KMS-11 (cell line): ENCODE measurements around the gene DOK4.

Experiments used
- H2AFZ ChIP-seq: fragments of 200-600 bp; sonication (generic); 2 replicates; pipeline ENCODE4 v1.6.1; 2016; ENCODE audit warnings: antibody characterized with exemption, mixed run types, low read depth
- H3K27ac ChIP-seq: fragments of 200-600 bp; sonication (generic); 2 replicates; pipeline ENCODE4 v1.6.1; 2016; ENCODE audit warnings: mild to moderate bottlenecking, mixed run types
- H3K27me3 ChIP-seq: fragments of 200-600 bp; sonication (generic); 2 replicates; pipeline ENCODE4 v1.6.1; 2017; ENCODE audit warnings: mild to moderate bottlenecking, low read depth, mixed run types, moderate library complexity; ENCODE audit not compliant: insufficient read depth
- H3K36me3 ChIP-seq: fragments of 200-600 bp; sonication (generic); 2 replicates; pipeline ENCODE4 v1.6.1; 2017; ENCODE audit warnings: mild to moderate bottlenecking, mixed run types; ENCODE audit not compliant: insufficient read depth
- H3K4me1 ChIP-seq: fragments of 200-600 bp; sonication (generic); 2 replicates; pipeline ENCODE4 v1.6.1; 2016; ENCODE audit warnings: mild to moderate bottlenecking, low read depth, mixed run types; ENCODE audit not compliant: poor library complexity, severe bottlenecking
- H3K4me2 ChIP-seq: fragments of 200-600 bp; sonication (generic); 2 replicates; pipeline ENCODE4 v1.7.0; 2016; ENCODE audit warnings: mild to moderate bottlenecking, mixed run types
- H3K4me3 ChIP-seq: fragments of 200-600 bp; sonication (generic); IDR thresholded peaks from 2 replicates; pipeline ENCODE4 v1.6.1; 2017; ENCODE audit warnings: low read depth, low read length, mixed read lengths; ENCODE audit not compliant: insufficient read depth
- H3K79me2 ChIP-seq: fragments of 200-600 bp; sonication (generic); 2 replicates; pipeline ENCODE4 v1.6.1; 2016; ENCODE audit warnings: low read depth, mixed run types; ENCODE audit not compliant: insufficient read depth
- H3K9ac ChIP-seq: fragments of 200-600 bp; sonication (generic); 2 replicates; pipeline ENCODE4 v1.6.1; 2016; ENCODE audit warnings: mild to moderate bottlenecking, mixed run types
- H4K20me1 ChIP-seq: fragments of 200-600 bp; sonication (generic); 2 replicates; pipeline ENCODE4 v1.6.1; 2016; ENCODE audit warnings: mild to moderate bottlenecking, mixed run types; ENCODE audit not compliant: insufficient read depth
- CTCF ChIP-seq: fragments of 200-600 bp; sonication (generic); conservative IDR thresholded peaks from 2 replicates; pipeline ENCODE4 v1.6.1; 2017; ENCODE audit warnings: low read depth, mild to moderate bottlenecking, antibody characterized with exemption, low read length, moderate library complexity, mixed read lengths

The DOK4 gene

DNA sequence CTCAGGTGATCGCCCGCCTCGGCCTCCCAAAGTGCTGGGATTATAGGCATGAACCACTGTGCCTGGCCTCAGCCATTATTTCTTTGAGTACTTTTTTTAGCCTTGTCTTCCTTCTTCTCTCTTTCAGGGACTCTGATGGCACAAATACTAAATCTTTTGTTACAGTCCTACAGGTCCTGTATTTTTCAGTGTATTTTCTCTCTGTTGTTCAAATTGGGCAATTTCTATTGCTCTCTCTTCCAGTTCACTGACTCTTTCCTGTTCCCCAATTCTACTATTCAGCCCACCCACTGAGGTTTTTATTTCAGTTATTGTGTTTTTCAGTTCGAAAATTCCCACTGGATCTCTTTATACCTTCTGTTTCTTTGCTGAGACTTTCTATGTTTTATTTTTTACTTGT is 7.5 kb upstream of the DOK4 start:
- no peak for TF ChIP-seq CTCF
- Histone ChIP-seq H3K4me2 (no peak overlapping the region), H2AFZ (no peak overlapping the region), H3K4me3 (no peak overlapping the region), H3K36me3 (no peaks in the 10 kb centered on the region), H3K27ac (no peak overlapping the region), H3K4me1 (peaks cover 16% of the 10 kb centered on the region), H3K79me2 (no peaks in the 10 kb centered on the region), H3K27me3 (no peaks in the 10 kb centered on the region), H4K20me1 (no peaks in the 10 kb centered on the region), H3K9ac (no peak overlapping the region)

- Histone ChIP-seq H3K27ac (no peak overlapping the region), H3K27me3 (no peaks in the 10 kb centered on the region), H3K4me3 (no peak overlapping the region), H2AFZ (no peak overlapping the region), H3K9ac (no peak overlapping the region), H3K36me3 (no peaks in the 10 kb centered on the region), H3K79me2 (no peaks in the 10 kb centered on the region), H4K20me1 (no peaks in the 10 kb centered on the region), H3K4me1 (peaks cover 42% of the 10 kb centered on the region), H3K4me2 (no peak overlapping the region)
- TF ChIP-seq CTCF: no peak
Measured at GRCh38 chr16:57489229-57489628, 2.9 kb upstream of the DOK4 start.

GRCh38 chr16:57486858-57487834 is 853 bp upstream of the DOK4 start:
- peak overlapping the region; percentile 50 for H3K27ac ChIP-seq
- H3K4me3 ChIP-seq: no peak overlapping the region
- H3K4me2 ChIP-seq: peak overlapping the region; percentile 53

More at GRCh38 chr16:57486858-57487834, 853 bp upstream of the DOK4 start:
- no peak for TF ChIP-seq CTCF
- Histone ChIP-seq H4K20me1 (no peaks in the 10 kb centered on the region), H3K27me3 (no peaks in the 10 kb centered on the region), H3K4me1 (peaks cover 42% of the 10 kb centered on the region), H3K79me2 (no peaks in the 10 kb centered on the region), H2AFZ (peak overlapping the region; percentile 78), H3K36me3 (no peaks in the 10 kb centered on the region), H3K9ac (peak overlapping the region; percentile 43; the same call in 1 of the 2 replicates)
